OCI-LY3 (cell line): ENCODE results near the gene ITPKC.

Experiments used
- H2AFZ ChIP-seq: fragments of 200-600, 300-600 bp; shearing (Covaris generic); 2 replicates; pipeline ENCODE4 v1.6.0; 2014; ENCODE audit warnings: antibody characterized with exemption, low read depth, low read length
- H3K27ac ChIP-seq: fragments of 200-600, 300-600 bp; sonication (generic); 2 replicates; pipeline ENCODE4 v1.5.1; 2014; ENCODE audit warnings: mild to moderate bottlenecking, low read length, moderate library complexity, mixed read lengths
- H3K27me3 ChIP-seq: fragments of 200-600, 300-600 bp; sonication (generic); 2 replicates; pipeline ENCODE4 v1.6.1; 2014; ENCODE audit warnings: low read depth, low read length, mixed read lengths
- H3K36me3 ChIP-seq: fragments of 200-600, 300-600 bp; sonication (generic); replicated peaks from 2 replicates; pipeline ENCODE3; 2014; ENCODE audit warnings: low read depth, low read length, mixed read lengths
- H3K4me1 ChIP-seq: fragments of 300-600, 200-600 bp; sonication (generic); 2 replicates; pipeline ENCODE4 v1.6.1; 2014; ENCODE audit warnings: low read length, mixed read lengths
- H3K4me2 ChIP-seq: fragments of 200-600, 300-600 bp; sonication (generic); 2 replicates; pipeline ENCODE4 v1.6.1; 2014; ENCODE audit warnings: low read length, mixed read lengths
- H3K4me3 ChIP-seq: fragments of 300-600, 200-600 bp; sonication (generic); 2 replicates; pipeline ENCODE4 v1.5.1; 2014; ENCODE audit warnings: antibody characterized with exemption, mild to moderate bottlenecking, low read length, moderate library complexity
- H3K79me2 ChIP-seq: fragments of 300-600, 200-600 bp; shearing (Covaris generic); 2 replicates; pipeline ENCODE4 v1.6.1; 2014; ENCODE audit warnings: mild to moderate bottlenecking, low read length, mixed read lengths
- H3K9ac ChIP-seq: fragments of 300-600, 200-600 bp; shearing (Covaris generic); 2 replicates; pipeline ENCODE4 v1.6.0; 2014; ENCODE audit warnings: mild to moderate bottlenecking, low read length, moderate library complexity
- H3K9me3 ChIP-seq: fragments of 200-600, 300-600 bp; shearing (Covaris generic); 2 replicates; pipeline ENCODE4 v1.6.1; 2014; ENCODE audit warnings: low read length, mixed read lengths; ENCODE audit not compliant: insufficient read depth
- H4K20me1 ChIP-seq: fragments of 200-600, 300-600 bp; sonication (generic); 2 replicates; pipeline ENCODE4 v1.6.1; 2016; ENCODE audit warnings: low read length, mixed read lengths; ENCODE audit not compliant: insufficient read depth
- CTCF ChIP-seq: fragments of 200-600, 300-600 bp; sonication (generic); IDR thresholded peaks from 2 replicates; pipeline ENCODE4 v1.5.1; 2014; ENCODE audit warnings: antibody characterized with exemption, low read length, low read depth
- EZH2phosphoT487 ChIP-seq: fragments of 200-600 bp; shearing (Covaris generic); IDR thresholded peaks from 2 replicates; pipeline ENCODE4 v1.6.1; 2018; ENCODE audit warnings: antibody characterized with exemption, mixed run types, low read depth

The ITPKC gene

GRCh38 chr19:40716482-40717324, at the start of gene ITPKC, which contains the start of gene COQ8B:
Gene ITPKC (plus strand): TSS chr19:40717112. CDS start chr19:40717136, 24 bp downstream.
Gene COQ8B (minus strand): TSS chr19:40716886. CDS start chr19:40714632, 2,254 bp downstream.
- Histone ChIP-seq H3K4me2 (peak within 1 kb of the TSS; percentile 100), H2AFZ (peak within 1 kb of the TSS; percentile 44; the same call in 1 of the 2 replicates), H3K27me3 (no peaks in the 10 kb centered on the region), H3K27ac (peak within 1 kb of the TSS; percentile 69), H3K79me2 (peaks cover 53% of the 10 kb centered on the region), H3K9me3 (no peaks in the 10 kb centered on the region), H3K4me1 (peaks cover 36% of the 10 kb centered on the region), H3K9ac (peak within 1 kb of the TSS; percentile 90), H3K4me3 (peak within 1 kb of the TSS; percentile 79), H3K36me3 (peaks cover 13% of the 10 kb centered on the region), H4K20me1 (no peaks in the 10 kb centered on the region)
- no peak for TF ChIP-seq EZH2phosphoT487
- no peak for TF ChIP-seq CTCF

GRCh38 chr19:40667602-40668001, 49.3 kb upstream of the ITPKC start:
- H3K27ac ChIP-seq: no peak overlapping the region
- no peak overlapping the region for H3K9ac ChIP-seq
- H3K79me2 ChIP-seq: no peaks in the 10 kb centered on the region
- H3K36me3 ChIP-seq: peaks cover 11% of the 10 kb centered on the region
- peaks cover 5% of the 10 kb centered on the region for H3K4me1 ChIP-seq
- H3K9me3 ChIP-seq: no peaks in the 10 kb centered on the region
- no peak for TF ChIP-seq EZH2phosphoT487
- TF ChIP-seq CTCF: no peak
- no peak overlapping the region for H3K4me2 ChIP-seq
- no peaks in the 10 kb centered on the region for H3K27me3 ChIP-seq
- no peaks in the 10 kb centered on the region for H4K20me1 ChIP-seq
- no peak overlapping the region for H2AFZ ChIP-seq
- H3K4me3 ChIP-seq: no peak overlapping the region

GRCh38 chr19:40668991-40669614, 47.8 kb upstream of the ITPKC start:
- Histone ChIP-seq H4K20me1 (no peaks in the 10 kb centered on the region), H3K9me3 (no peaks in the 10 kb centered on the region), H3K9ac (no peak overlapping the region), H3K4me3 (no peak overlapping the region), H3K79me2 (no peaks in the 10 kb centered on the region), H2AFZ (no peak overlapping the region), H3K27ac (no peak overlapping the region), H3K4me2 (no peak overlapping the region), H3K27me3 (no peaks in the 10 kb centered on the region), H3K36me3 (peaks cover 11% of the 10 kb centered on the region), H3K4me1 (no peaks in the 10 kb centered on the region)
- TF ChIP-seq CTCF (no peak), EZH2phosphoT487 (no peak)

GRCh38 chr19:40671404-40671803, 45.5 kb upstream of the ITPKC start:
- Histone ChIP-seq H2AFZ (no peak overlapping the region), H3K27me3 (no peaks in the 10 kb centered on the region), H3K79me2 (no peaks in the 10 kb centered on the region), H3K36me3 (peaks cover 11% of the 10 kb centered on the region), H3K9ac (no peak overlapping the region), H3K9me3 (no peaks in the 10 kb centered on the region), H3K4me2 (no peak overlapping the region), H3K4me3 (no peak overlapping the region), H4K20me1 (no peaks in the 10 kb centered on the region), H3K4me1 (no peaks in the 10 kb centered on the region), H3K27ac (no peak overlapping the region)
- no peak for TF ChIP-seq CTCF
- no peak for TF ChIP-seq EZH2phosphoT487
